Left ventricle myocardium superior (tissue), 1 donor: ENCODE measurements around the gene WDR90. TPM values are rescaled to one million over a fixed set of nuclear protein-coding genes. Genes with fewer than 3 reads are reported as not detected.

Source experiments
- ATAC-seq: fragments of 200-7000 bp; cut with Tn5 transposase; one replicate; pipeline ENCODE4 v1.9.1; 2020; ENCODE audit warnings: mild to moderate bottlenecking, moderate library complexity
- DNase-seq: peaks from one replicate; pipeline ENCODE4 v3.0.0-alpha.2; 2020
- intact Hi-C: fragments of 100-400 bp; cut with micrococcal nuclease; formaldehyde crosslinking; loops from one replicate; pipeline ENCODE4 v1.11.0; 2022
- total RNA-seq: library from RNA; stranded (reverse); fragmentation: NEBNext Ultra II Directional; extraction: Animal tissue kit (Norgen Biotek cat#: 25700); gene quantifications from one replicate; pipeline ENCODE4 v1.2.1, GENCODE V29; 2021
- donor health status: DM: no; HTN: yes; CAD: no; lungs with severe emphysema.

WDR90 gene
- total RNA-seq, 1 donor from 2014 or later = 10.9 TPM

GRCh38 chr16:625117-625976, 23.8 kb upstream of the WDR90 start:
- DNase-seq (no peak), ATAC-seq (no peak)
- intact Hi-C loops = no loop called here

- DNase-seq (no peak), ATAC-seq (no peak)
- intact Hi-C loops = no loop called here
Observed at GRCh38 chr16:625977-626765, 23.0 kb upstream of the WDR90 start.

- intact Hi-C loops = no loop called here
- ATAC-seq (no peak), DNase-seq (no peak)
Observed at GRCh38 chr16:626787-627453, 22.2 kb upstream of the WDR90 start.

DNA sequence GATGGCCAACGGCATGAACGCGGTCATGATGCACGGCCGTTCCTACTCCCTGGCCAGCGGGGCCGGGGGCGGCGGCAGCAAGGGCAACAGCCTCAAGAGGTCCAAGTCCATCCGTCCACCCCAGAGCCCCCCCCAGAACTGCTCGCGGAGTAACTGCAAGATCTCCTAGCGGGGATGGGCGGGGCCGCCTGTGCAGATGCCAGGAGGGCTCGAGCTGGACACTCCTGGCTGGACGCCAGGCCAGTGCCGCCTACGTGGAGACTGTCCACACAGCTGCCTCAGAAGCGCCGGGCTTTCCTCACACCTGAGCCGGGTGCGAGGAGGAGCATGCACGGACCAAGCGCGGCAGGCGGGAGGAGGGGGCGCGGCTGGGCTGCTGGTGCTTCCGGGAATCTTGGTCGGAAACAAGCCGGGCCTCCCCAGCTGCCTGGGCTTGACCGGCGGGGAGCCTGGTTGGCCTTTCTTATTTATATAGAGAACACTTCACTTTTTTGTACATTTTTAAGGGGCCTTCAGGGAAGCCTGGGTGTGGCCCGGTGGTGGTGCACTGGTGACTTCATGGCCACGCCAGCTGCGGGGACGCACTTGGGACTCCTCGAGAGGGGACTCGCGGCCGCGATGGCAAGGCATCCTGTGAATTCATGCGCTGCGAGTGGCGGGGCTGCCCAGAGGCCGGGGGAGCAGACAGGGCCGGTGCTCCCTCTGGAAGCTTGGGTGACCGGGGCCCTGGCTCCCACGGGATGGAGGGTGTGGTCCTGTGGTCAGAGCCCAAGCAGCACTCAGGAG, 21.5 kb upstream of the WDR90 start:
- ATAC-seq (no peak), DNase-seq (peak; percentile 58)
- intact Hi-C loops = no loop called here

DNA sequence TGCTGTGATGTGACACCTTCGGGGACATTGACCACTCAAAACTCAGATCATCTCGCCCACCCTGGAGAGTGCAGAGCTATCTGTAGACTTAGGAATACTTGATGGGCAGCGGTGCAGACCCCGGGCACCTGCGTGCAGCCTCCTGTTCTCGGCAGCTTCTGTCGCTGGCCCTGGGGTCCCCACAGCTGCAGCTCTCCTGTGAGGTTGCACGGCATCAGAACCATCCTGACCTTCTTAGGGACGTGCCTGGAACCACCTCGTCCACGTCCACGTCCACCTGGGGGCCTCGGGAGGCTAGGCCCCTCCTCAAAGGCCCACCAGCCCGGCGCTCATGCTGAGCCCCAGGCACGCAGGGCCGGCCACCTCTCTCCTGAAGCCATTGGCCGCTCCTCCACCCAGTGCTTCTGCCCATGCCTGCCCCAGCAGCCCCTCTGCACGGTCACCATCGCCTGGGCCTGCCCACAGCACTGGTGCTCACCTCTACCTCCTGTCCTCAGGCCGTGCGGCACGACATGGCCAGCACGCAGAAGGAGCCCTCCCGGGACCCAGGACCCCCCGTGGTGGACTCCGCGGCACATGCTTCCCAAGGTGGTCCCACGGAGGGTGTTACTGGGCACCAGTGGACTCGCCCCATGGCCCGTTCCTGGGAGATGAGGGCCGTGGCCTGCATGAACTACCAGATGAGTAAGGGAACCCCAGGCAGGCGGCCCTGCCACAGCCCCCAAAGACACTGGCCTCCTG, 20.7 kb upstream of the WDR90 start:
- intact Hi-C loops = no loop called here
- ATAC-seq (no peak), DNase-seq (no peak)

DNA sequence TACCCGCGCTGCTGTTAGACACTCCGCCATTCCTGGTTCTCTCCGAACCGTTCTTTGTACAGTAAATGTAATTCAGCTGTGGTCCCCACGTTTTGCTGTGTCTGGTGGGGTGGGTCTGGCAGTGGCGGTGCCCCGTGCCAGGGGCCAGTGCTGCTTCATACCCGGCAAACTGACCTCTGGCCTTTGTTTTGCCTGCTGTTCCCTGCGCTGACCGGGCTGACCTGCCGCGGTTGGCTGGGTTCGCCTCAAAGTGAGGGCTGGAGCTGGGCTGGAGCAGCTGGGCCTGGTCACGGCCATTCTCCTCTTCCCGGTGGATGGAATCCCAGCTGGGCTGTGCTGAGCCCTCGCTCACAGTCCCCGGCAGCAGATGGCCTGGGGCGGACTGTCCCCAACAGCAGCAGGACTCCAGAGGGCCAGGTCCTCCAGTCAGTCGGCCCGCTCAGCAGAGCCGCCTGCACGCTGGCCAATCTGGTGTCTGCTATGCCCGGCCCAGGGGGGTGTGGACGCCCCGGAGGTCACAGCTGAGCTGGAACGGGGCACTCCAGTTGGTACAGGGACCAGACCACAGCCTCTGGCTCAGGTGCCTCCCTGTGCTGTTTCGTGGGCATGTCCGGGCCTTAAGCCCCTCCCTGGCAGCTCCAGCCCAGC, 19.9 kb upstream of the WDR90 start:
- intact Hi-C loops = no loop called here
- ATAC-seq = peak; percentile 8
- peak; percentile 38 for DNase-seq

DNA sequence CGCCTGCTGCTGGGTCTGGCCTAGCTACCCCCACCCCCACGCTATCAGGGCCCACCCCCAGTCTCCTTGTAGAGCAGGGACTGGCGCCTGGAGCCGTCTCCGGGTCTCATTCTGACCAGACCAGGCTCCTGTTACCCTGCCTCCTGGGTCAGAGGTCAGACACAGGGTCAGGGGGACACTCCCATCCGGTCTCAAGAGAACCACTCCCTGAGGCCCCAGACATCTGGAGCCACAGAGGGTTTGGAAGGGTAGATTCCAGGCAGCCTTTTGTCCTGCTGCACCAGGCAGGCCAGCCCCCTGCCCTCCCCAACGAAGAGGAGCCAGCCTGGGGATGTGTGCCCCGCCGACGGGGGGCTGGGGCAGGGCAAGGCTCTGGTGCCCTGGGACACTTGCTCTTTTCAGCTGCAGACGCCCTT, 19.3 kb upstream of the WDR90 start:
- intact Hi-C loops = no loop called here
- DNase-seq (peak; percentile 35), ATAC-seq (peak; percentile 14)

DNA sequence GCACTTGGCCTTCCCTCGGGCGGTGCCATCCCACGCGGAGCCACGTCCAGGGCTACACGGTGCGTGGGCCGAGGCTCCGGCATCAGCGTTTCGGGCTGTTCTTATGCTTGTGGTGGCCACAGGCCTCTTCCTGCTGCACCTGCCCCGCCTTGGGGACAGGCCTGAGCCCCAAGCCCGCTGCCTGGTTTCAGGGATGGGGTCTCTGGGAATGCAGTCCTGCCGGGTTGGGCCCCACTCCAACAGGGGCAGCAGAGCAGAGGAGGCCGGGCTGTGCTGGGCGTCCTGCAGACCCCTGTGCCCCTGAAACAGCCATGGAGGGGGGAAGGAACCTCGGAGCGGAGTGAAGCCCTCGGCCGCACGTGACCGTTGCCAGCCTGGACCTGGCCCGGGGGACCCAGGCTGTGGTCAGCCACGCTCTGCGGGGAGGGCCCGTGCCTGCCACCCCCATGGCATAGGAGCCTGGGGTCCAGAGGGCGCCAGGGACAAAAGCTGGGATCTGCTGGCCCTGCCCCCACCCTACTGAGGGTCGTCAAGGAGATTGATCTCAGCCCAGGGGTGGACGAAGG, 18.8 kb upstream of the WDR90 start:
- ATAC-seq (no peak), DNase-seq (no peak)
- intact Hi-C loops = no loop called here

DNA sequence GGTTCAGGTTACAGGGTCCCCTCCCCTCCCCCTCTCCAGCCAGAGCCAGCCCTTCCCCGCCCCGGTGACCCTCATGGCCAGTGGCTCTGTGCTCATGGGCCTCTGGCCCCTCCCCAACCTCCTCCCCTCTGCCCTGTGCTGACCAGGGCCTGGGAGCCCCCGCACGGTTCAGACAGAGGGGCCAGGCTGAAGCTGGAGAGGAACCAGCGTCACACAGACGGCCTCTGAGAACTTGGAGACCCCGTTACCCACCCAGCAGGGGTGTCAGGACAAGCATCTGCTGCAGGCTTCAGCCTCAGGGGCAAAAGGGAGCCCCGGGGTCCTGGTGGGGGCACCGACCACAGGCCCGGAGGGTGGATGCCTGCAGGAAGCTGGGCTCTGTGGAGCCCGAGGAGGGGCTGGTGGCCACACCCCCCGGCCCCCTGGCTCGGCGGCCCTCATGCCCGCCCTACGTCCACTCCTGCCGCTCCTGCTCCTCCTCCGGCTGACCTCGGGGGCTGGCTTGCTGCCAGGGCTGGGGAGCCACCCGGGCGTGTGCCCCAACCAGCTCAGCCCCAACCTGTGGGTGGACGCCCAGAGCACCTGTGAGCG, 18.3 kb upstream of the WDR90 start, which contains the start of gene WFIKKN1:
TSS of gene WFIKKN1 (plus strand) at position 171 of the 591 bp plus-strand sequence. CDS start at position 440, 269 bp downstream.
- DNase-seq = peak; percentile 46

GRCh38 chr16:631808-632358, 17.3 kb upstream of the WDR90 start:
- ATAC-seq (no peak), DNase-seq (no peak)
- intact Hi-C loops = no loop called here

More for the DNA sequence above, 18.3 kb upstream of the WDR90 start, which contains the start of gene WFIKKN1:
- intact Hi-C loops = no loop called here
- ATAC-seq = no peak

- ATAC-seq (no peak), DNase-seq (peak; percentile 33)
- intact Hi-C loops = no loop called here
Observed at GRCh38 chr16:632486-633335, 16.5 kb upstream of the WDR90 start.

DNA sequence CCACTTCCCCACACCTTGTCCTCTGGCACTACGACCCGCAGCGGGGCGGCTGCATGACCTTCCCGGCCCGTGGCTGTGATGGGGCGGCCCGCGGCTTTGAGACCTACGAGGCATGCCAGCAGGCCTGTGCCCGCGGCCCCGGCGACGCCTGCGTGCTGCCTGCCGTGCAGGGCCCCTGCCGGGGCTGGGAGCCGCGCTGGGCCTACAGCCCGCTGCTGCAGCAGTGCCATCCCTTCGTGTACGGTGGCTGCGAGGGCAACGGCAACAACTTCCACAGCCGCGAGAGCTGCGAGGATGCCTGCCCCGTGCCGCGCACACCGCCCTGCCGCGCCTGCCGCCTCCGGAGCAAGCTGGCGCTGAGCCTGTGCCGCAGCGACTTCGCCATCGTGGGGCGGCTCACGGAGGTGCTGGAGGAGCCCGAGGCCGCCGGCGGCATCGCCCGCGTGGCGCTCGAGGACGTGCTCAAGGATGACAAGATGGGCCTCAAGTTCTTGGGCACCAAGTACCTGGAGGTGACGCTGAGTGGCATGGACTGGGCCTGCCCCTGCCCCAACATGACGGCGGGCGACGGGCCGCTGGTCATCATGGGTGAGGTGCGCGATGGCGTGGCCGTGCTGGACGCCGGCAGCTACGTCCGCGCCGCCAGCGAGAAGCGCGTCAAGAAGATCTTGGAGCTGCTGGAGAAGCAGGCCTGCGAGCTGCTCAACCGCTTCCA, 15.7 kb upstream of the WDR90 start:
- intact Hi-C loops = no loop called here
- DNase-seq = peak; percentile 36

DNA sequence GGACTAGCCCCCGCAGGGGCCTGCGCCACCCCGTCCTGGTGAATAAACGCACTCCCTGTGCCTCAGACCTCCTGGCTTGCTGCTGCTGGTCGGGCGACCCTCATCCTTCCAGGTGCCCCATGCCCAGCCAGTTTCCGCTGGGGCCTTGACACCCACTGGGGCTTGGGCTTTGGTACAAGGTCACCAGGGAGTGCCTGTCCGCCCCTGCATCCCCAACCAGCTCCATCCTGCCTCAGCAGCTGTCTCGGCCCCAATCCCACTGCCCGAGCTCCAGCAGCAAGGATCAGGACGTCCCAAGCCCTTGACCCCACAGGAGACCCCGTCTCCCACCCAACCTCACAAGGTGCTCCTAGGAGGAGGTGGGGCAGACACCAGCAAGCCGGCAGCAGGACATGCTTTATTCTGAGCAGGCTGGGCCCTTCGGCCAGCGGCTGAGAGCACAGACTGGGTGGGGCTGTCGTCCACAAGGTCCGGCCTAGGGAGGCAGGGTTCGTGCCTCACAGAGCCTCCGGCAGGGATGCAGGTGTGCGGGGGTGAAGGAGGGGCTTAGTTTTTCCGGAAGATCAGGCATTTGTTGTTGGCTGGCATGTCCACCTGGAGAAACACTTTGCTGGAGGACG, 15.0 kb upstream of the WDR90 start:
- intact Hi-C loops = no loop called here
- no peak for ATAC-seq
- no peak for DNase-seq

More for the DNA sequence above, 15.7 kb upstream of the WDR90 start:
- no peak for ATAC-seq

DNA sequence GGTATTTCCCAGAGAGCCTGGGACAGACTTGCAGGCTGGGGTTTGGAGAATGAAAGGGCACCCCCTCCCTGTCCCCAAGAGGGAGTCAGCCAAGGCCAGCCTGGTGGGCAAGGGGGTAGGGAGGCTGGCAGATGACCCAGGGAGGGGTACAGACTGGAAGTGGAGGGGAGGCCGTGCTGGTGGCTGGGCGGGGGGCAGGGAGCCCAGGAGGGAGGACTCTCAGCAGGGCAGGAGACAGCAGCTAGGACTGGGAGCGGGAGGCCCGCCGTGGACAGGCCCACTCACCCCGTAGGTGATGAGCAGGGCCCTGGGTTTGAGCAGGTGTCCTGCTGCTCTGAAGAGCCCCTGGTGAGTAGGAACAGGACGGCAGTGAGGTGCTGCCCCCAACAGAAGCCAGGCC, 14.2 kb upstream of the WDR90 start:
- no peak for ATAC-seq
- DNase-seq = no peak
- intact Hi-C loops = no loop called here
